Sigmoid colon (tissue), 4 donors: Measurements from ENCODE around the gene ABCF1.

ENCODE experiments used
- CTCF ChIP-seq, 4 experiments: fragments of 450-650 bp in 3 of 4; fragments of 200-600 bp in 1 of 4; IDR thresholded peaks; one replicate each; pipeline ENCODE4 v1.5.1; 2016 to 2019; ENCODE audit warnings: antibody characterized with exemption in 4 of 4, mild to moderate bottlenecking in 3 of 4, moderate library complexity in 2 of 4
- EP300 ChIP-seq, 4 donors: sonication (generic); formaldehyde crosslinking; IDR thresholded peaks; one replicate each; pipeline ENCODE4 v1.6.1; 2017; ENCODE audit warnings: antibody characterized with exemption in 4 of 4
- POLR2A ChIP-seq, 2 donors: fragments of 450-650 bp; IDR thresholded peaks; one replicate each; pipeline ENCODE4 v1.6.1; 2016; ENCODE audit warnings: antibody characterized with exemption in 2 of 2, mild to moderate bottlenecking in 2 of 2, moderate library complexity in 2 of 2
- POLR2AphosphoS5 ChIP-seq, 4 donors: sonication (generic); formaldehyde crosslinking; IDR thresholded peaks; one replicate each; pipeline ENCODE4 v1.6.1; 2017; ENCODE audit warnings: antibody characterized with exemption in 4 of 4

- TF ChIP-seq POLR2A (IDR thresholded peaks at IDR 0.05) (no peak), CTCF (IDR thresholded peaks at IDR 0.05) (no peak), POLR2AphosphoS5 (IDR thresholded peaks at IDR 0.05) (no peak), EP300 (IDR thresholded peaks at IDR 0.05) (no peak)
These were observed 535 bp upstream of the ABCF1 start for GRCh38 chr6:30570740-30571074.
